ENCODE measurements around the gene ZMIZ1. TPM values are rescaled to one million over a fixed set of nuclear protein-coding genes. Genes with fewer than 3 reads are reported as not detected.

Gene ZMIZ1
- total and polyA plus RNA-seq, 2 donors (not counting 1 experiment from before 2014, with no cell fraction given), result 6.3 to 30.6 TPM

DNA sequence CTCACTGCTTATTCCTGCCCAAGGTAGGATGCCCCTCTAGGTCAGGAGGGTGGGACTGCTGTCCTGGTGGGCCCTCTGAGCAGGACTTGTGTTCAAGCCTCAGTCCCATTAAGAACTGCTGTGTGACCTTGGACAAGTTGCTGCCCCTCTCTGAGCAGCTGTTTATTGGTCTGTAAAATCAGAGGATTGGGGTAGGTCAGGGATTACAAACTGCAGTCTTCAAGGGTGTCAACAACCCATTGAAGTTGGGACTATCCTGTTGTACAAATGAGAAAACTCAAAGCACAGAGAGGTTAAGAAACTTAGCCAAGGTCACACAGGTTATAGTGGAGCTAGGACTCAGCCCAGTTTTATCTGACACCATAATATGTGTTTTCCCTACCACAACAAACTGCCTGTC, 55.3 kb downstream of the ZMIZ1 start:
- Histone ChIP-seq H3K27ac (ENCODE audit: insufficient read depth, low read length) (no peak overlapping the region), H3K4me1 (ENCODE audit: control insufficient read depth, extremely low read depth, insufficient read depth, low read length) (peaks cover 25% of the 10 kb centered on the region), H3K27me3 (ENCODE audit: control insufficient read depth, insufficient read depth, low read length) (no peaks in the 10 kb centered on the region), H2AFZ (ENCODE audit: low read length) (no peak overlapping the region), H3K9ac (ENCODE audit: insufficient read depth, low read length) (no peak overlapping the region), H3K9me3 (ENCODE audit: control insufficient read depth, insufficient read depth, low read depth, low read length) (no peaks in the 10 kb centered on the region), H3K4me3 (replicated peaks in 1 of 4; ENCODE audit: control extremely low read depth in 1 of 4, insufficient read depth in 1 of 4, low read depth in 3 of 4, low read length in 4 of 4) (no peak overlapping the region), H3K79me2 (ENCODE audit: control insufficient read depth, insufficient read depth, low read length) (peaks cover 67% of the 10 kb centered on the region), H4K20me1 (ENCODE audit: control insufficient read depth, extremely low read depth, insufficient read depth, low read length) (no peaks in the 10 kb centered on the region), H3K4me2 (ENCODE audit: extremely low read depth, insufficient read depth, low read length) (no peak overlapping the region), H3K36me3 (ENCODE audit: control insufficient read depth, insufficient read depth, low read length) (peaks cover 38% of the 10 kb centered on the region)
- TF ChIP-seq, protein P1, sequence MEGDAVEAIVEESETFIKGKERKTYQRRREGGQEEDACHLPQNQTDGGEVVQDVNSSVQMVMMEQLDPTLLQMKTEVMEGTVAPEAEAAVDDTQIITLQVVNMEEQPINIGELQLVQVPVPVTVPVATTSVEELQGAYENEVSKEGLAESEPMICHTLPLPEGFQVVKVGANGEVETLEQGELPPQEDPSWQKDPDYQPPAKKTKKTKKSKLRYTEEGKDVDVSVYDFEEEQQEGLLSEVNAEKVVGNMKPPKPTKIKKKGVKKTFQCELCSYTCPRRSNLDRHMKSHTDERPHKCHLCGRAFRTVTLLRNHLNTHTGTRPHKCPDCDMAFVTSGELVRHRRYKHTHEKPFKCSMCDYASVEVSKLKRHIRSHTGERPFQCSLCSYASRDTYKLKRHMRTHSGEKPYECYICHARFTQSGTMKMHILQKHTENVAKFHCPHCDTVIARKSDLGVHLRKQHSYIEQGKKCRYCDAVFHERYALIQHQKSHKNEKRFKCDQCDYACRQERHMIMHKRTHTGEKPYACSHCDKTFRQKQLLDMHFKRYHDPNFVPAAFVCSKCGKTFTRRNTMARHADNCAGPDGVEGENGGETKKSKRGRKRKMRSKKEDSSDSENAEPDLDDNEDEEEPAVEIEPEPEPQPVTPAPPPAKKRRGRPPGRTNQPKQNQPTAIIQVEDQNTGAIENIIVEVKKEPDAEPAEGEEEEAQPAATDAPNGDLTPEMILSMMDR (conservative IDR thresholded peaks at IDR 0.05 in 1 of 2, IDR thresholded peaks at IDR 0.05 in 1 of 2; ENCODE audit: low read depth in 1 of 2, low read length in 2 of 2), result no peak
- no peak for TF ChIP-seq EZH2 (IDR thresholded peaks at IDR 0.05; ENCODE audit: low read length, missing control alignments)
- DNase-seq (ENCODE audit: low read depth in 2 of 2), result no peak

DNA sequence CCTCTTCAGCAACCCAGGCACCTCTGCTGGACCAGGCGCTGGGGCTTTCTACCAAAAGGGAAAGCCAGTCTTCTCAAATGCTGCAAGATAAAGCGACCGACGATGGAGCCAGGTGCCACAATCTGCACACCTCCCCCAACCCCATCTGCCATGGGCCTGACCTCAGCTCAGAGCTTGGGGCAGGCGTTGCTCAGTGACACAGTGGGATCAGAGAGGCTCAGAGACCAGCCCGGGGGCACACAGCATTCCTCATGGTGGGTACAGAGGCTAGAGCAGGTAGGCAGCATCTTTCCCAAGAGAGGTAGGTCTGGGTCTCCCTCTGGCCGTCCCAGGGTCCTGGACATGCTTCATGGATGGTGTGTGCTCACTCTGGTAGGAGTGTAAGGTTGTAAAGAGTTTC, 56.3 kb downstream of the ZMIZ1 start:
- Histone ChIP-seq H3K36me3 (ENCODE audit: control insufficient read depth, insufficient read depth, low read length) (peaks cover 35% of the 10 kb centered on the region), H3K79me2 (ENCODE audit: control insufficient read depth, insufficient read depth, low read length) (peaks cover 70% of the 10 kb centered on the region), H4K20me1 (ENCODE audit: control insufficient read depth, extremely low read depth, insufficient read depth, low read length) (no peaks in the 10 kb centered on the region), H3K4me2 (ENCODE audit: extremely low read depth, insufficient read depth, low read length) (no peak overlapping the region), H3K4me1 (ENCODE audit: control insufficient read depth, extremely low read depth, insufficient read depth, low read length) (peaks cover 35% of the 10 kb centered on the region), H3K27ac (ENCODE audit: insufficient read depth, low read length) (no peak overlapping the region), H2AFZ (ENCODE audit: low read length) (no peak overlapping the region), H3K27me3 (ENCODE audit: control insufficient read depth, insufficient read depth, low read length) (no peaks in the 10 kb centered on the region), H3K4me3 (replicated peaks in 1 of 4; ENCODE audit: control extremely low read depth in 1 of 4, insufficient read depth in 1 of 4, low read depth in 3 of 4, low read length in 4 of 4) (no peak overlapping the region), H3K9me3 (ENCODE audit: control insufficient read depth, insufficient read depth, low read depth, low read length) (no peaks in the 10 kb centered on the region), H3K9ac (ENCODE audit: insufficient read depth, low read length) (no peak overlapping the region)
- TF ChIP-seq, protein P1 (conservative IDR thresholded peaks at IDR 0.05 in 1 of 2, IDR thresholded peaks at IDR 0.05 in 1 of 2; ENCODE audit: low read depth in 1 of 2, low read length in 2 of 2), result no peak
- TF ChIP-seq EZH2 (IDR thresholded peaks at IDR 0.05; ENCODE audit: low read length, missing control alignments), result no peak
- DNase-seq (ENCODE audit: low read depth in 2 of 2), result no peak

DNA sequence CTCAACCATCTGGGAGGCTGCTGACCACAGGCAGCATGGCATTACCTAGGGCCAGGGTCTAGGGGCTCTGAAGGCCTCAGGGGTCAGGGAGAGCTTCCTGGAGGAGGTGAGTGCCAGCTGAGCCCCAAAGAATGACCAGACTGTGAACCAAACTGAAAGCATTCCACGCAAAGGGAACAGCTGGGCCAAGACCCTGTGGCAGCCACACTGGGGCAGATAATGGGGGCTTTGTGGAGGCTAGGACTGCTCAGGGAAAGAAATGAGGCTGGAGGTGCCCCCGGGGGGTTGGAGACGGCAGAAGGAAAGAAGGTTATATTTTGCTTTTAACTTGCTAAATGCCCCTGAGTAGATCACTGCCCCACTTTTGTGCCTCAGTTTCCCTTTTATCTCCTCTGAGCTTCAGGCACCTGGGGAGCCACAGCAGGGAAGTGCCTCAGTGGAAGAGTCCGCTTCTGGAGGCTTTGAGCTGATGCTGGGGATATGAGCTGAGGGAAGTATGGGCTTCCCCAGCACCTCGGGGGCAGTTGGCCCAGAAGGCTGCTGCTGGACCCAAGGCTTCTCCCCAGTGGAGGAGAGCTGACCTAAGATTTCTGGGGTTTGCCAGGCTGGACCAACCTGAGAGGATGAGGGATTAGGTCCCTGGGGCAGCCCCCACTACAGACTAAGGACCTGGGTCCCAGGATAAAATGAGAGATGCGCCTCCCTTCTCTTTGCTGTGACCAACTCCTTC, 57.8 kb downstream of the ZMIZ1 start:
- Histone ChIP-seq H4K20me1 (ENCODE audit: control insufficient read depth, extremely low read depth, insufficient read depth, low read length) (no peaks in the 10 kb centered on the region), H3K4me3 (replicated peaks in 1 of 4; ENCODE audit: control extremely low read depth in 1 of 4, insufficient read depth in 1 of 4, low read depth in 3 of 4, low read length in 4 of 4) (no peak overlapping the region), H3K9ac (ENCODE audit: insufficient read depth, low read length) (no peak overlapping the region), H3K4me2 (ENCODE audit: extremely low read depth, insufficient read depth, low read length) (no peak overlapping the region), H3K79me2 (ENCODE audit: control insufficient read depth, insufficient read depth, low read length) (peaks cover 73% of the 10 kb centered on the region), H3K36me3 (ENCODE audit: control insufficient read depth, insufficient read depth, low read length) (peaks cover 28% of the 10 kb centered on the region), H3K27me3 (ENCODE audit: control insufficient read depth, insufficient read depth, low read length) (no peaks in the 10 kb centered on the region), H2AFZ (ENCODE audit: low read length) (no peak overlapping the region), H3K27ac (ENCODE audit: insufficient read depth, low read length) (peak overlapping the region; percentile 23), H3K4me1 (ENCODE audit: control insufficient read depth, extremely low read depth, insufficient read depth, low read length) (peaks cover 39% of the 10 kb centered on the region), H3K9me3 (ENCODE audit: control insufficient read depth, insufficient read depth, low read depth, low read length) (no peaks in the 10 kb centered on the region)
- no peak for DNase-seq (ENCODE audit: low read depth in 2 of 2)
- no peak for TF ChIP-seq EZH2 (IDR thresholded peaks at IDR 0.05; ENCODE audit: low read length, missing control alignments)
- TF ChIP-seq, protein P1 (conservative IDR thresholded peaks at IDR 0.05 in 1 of 2, IDR thresholded peaks at IDR 0.05 in 1 of 2; ENCODE audit: low read depth in 1 of 2, low read length in 2 of 2), result no peak

Measured in fibroblast of lung (primary cell).